GM21528 (cell line): ENCODE measurements around the gene GMPR.
A peak's percentile ranks its signal among the peaks of the same experiment; 100 is the strongest.

Source experiments
- ATAC-seq: cut with Tn5 transposase; IDR thresholded peaks from one replicate; pipeline ENCODE4 v1.9.1; 2021; ENCODE audit warnings: mild to moderate bottlenecking, moderate library complexity; ENCODE audit not compliant: unreplicated experiment, low FRiP score

GMPR gene

DNA sequence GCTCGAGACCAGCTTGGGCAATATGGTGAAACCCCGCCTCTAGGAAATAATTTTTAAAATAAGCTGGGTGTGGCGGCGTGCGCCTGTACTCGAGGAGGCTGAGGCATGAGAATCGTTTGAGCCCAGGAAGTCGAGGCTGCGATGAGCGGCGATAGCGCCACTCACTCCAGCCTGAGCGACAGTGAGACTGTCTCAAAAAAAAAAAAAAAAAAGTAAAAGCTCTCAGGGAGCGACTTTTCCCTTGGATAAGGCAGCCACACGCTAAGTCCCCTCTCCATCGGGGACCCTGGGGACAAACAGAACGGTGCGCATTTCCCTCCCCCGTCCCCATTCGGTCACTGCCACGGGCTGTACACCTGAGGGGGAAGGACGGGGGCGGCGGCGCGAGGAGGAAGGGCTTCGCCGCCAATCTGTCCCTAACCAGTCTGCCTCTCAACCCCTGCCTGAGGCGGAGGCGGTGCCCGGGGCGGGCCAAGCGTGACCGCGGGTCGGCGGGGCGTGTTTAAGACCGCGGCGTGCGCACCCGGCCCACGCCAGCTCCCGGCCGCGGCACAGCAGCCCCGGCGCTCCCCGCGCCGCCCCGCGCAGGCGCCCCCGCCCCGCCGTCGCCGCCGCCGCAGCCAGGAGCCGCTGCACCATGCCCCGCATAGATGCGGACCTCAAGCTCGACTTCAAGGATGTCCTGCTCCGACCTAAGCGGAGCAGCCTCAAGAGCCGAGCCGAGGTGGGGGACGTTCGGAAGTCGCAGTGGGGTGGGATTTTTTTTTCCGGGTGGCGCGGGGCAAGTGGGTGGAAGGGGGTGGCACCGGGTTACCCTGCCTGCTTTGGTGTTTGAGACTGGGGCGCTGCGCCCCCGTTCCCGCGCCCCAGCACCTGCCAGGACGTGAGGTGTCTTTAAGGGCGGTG lies at the start of gene GMPR:
TSS of gene GMPR (plus strand) at position 531 of the 906 bp plus-strand sequence. CDS start at position 638, 107 bp downstream.
- ATAC-seq: peak; percentile 63

DNA sequence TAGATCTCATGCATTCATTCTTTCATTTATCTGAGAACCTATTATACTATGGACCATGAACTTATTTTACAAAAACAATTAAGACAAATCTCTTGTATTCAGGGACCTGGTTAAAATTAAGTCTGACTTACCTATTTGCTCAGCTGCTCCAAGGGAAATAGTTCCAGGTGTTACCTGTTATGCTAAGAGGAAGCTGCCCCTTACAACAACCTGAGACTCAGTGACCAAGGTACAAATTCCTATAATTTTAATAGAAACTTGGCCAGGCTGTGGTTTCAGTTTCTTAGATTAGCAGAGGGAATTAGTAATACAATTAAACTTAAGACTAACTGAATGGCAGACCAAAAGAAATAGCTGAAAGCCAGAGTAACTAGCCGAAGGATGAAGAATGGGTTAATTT lies 48.2 kb upstream of the GMPR start:
- no peak for ATAC-seq

DNA sequence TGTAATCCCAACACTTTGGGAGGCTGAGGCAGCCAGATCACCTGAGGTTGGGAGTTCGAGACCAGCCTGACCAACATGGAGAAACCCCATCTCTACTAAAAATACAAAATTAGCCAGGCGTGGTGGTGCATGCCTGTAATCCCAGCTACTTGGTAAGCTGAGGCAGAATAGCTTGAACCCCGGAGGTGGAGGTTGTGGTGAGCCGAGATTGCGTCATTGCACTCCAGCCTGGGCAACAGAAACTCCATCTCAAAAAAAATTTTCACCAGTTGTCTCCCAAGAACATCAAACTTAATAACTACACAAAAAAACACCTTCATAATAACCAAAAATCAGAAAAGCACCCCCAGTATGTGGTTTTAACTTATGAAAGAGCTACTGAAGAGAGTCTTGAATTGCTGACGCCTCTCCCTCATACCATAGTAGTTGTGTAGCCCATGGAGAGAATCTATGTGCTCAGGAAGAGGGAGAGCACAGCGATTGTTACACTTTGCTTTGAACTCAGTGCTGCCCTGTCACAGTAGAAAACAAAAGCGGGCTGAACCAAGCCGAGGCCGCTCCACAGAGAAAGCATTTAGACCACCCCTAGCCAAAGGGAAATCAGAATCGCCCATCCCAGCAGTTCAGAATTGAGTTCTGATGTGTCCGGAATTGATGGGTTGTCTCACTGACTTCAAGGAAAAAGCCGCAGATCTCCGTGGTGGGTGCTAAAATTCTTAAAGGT lies 42.0 kb upstream of the GMPR start:
- no peak for ATAC-seq

DNA sequence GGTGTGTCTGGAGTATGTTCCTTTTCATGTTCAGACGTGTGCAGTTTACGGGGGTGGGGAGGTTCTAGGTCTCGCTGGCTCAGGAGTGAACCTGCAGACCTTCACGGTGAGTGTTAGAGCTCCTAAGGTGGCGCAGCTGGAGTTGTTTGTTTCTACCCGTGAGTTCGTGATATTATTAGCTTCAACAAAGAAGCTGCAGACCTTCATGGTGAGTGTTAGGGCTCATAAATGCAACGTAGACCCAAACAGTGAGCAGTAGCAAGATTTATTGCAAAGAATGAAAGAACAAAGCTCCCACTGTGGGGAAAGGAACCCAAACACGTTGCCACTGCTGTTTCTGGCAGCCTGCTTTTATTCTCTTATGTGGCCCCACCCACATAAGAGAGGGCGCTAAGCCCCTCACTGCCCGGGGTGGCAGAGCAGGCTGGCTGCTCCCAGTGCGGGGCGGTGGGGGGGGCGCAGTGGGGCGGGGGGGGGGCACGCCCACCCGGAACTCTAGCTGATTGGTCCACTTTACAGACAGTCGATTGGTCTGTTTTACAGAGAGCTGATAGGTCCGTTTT lies 41.3 kb upstream of the GMPR start:
- ATAC-seq: no peak

GRCh38 chr6:16198061-16198705 lies 40.2 kb upstream of the GMPR start:
- no peak for ATAC-seq

DNA sequence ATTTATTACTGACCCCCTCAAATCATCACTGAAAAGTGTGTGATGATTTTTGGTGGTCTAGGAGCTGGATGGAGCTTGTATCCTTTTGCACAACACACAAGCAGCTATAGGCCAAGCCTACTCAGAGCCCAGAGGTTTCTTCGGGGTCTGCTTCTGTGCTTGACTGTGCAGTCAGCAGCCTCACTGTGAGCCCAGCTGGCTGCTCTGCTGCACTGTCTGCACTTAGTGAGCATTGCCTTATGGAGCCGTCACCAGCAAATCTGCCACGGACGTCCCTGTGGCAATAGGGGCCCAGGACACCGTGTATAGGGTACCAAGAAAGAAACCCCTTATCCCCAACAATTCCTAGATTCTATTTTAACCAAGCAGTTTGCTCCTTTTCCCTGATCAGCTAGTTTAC lies 38.6 kb upstream of the GMPR start:
- no peak for ATAC-seq

GRCh38 chr6:16200321-16200883 lies 38.0 kb upstream of the GMPR start:
- no peak for ATAC-seq

DNA sequence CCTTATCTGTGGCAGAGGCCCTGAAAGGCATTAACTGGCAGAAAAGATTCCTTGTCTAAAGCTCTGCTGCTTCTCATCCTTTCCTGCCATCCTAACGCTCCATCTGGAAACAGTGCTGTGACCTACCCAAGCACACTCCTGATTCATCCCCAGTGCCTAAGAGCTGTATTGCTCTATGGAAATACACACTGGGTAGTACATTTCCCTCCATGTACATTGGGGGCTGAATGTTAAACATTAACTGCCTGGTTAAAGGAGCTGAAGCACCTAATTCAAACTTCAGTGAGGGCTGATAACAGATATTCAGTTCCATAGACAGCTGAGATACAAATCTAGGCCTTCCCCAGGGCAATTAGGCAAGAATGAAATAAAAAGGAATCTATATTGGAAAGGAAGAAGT lies 36.7 kb upstream of the GMPR start:
- no peak for ATAC-seq

GRCh38 chr6:16204653-16205376 lies 33.6 kb upstream of the GMPR start:
- ATAC-seq: peak; percentile 5

DNA sequence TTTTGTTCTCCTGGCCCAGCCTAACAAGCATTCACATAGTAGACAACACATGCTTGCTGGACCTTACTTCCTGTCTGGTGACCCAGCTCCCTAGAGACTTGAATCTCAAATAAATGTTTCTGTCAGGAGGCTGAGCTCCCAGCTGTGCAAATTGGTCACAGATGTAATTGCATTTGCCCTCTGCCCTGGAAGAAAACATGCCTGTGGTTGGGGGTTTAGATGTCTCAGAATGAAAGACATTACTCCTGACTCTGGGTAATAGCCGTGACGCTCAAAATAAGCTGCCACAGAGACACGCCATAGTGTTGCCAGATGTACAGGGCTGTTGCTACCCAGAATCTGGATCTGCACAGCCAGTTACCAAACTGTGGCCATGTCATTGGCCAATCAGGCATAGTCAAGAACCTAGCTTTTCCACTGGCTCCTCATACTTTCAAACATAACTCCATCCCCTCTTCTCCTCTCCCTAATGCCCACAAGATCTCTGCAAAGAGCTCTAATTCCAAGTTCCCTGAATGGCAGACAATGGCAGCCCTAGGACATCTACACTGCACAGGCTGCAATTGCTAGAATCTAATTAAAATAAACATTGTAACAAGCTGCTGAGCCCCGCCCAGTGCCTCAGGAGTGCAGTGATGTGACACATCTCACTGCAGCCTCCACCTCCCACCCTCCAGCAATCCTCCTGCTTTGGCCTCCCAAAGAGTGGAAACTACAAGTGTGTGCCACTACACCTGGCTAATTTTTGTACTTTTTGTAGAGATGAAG lies 32.8 kb upstream of the GMPR start:
- peak; percentile 89 for ATAC-seq

DNA sequence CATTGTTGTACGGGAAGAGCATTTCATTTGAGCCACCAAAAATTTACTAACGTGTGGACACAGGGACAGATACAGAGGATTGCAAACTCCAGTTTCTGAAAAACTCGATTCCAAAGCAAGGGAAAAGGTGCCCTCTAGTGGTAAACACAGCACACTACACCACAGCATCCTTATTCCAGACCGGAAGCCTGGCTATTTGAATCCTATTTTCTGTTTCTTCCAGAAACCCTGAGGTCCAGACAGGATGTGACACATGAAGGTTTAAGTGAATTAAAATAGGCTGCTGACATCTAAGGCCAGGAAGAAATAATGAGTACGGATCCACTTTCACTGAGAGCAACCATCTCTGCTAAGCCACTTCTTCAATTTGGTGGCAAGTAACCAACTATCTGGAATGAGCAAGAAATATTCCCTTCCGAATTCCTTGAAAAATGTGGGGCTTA lies 31.8 kb upstream of the GMPR start:
- ATAC-seq: no peak

GRCh38 chr6:16208989-16209388 lies 29.4 kb upstream of the GMPR start:
- ATAC-seq: no peak

DNA sequence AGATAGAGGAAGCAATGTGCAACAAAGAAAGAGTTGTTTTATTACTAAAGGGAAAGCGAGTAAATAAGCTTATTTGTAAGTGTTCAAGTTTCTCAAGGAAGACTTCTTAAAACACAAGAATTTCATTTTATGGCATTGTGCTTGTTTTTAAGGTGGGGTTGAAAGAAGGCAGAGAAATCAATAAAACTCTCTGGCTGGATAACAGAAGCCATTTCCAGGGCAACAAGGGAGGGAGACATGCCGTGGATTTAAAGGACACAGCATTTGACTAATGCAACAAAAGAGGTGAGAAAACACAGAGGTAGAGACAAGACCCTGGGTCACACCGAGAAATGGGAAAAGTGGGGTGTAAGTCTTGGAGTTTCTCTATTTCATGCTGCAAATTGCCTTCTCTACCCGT lies 28.8 kb upstream of the GMPR start:
- ATAC-seq: no peak

DNA sequence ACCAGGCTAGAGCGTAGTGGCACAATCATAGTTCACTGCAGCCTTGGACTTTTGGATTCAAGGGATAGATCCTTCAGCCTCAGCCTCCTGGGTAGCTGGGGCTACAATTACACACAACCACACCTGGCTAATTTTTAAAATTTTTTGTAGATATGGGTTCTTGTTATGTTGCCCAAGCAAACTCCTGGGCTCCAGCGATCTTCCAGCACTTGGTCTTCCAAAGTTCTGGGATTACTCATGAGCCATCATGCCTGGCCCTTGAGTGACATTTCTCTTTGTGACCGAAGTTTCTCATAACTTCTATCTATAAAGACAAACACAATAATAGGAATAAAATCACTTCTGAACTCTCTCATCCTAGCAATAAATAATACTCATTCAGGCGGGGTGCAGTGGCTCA lies 26.1 kb upstream of the GMPR start:
- no peak for ATAC-seq

DNA sequence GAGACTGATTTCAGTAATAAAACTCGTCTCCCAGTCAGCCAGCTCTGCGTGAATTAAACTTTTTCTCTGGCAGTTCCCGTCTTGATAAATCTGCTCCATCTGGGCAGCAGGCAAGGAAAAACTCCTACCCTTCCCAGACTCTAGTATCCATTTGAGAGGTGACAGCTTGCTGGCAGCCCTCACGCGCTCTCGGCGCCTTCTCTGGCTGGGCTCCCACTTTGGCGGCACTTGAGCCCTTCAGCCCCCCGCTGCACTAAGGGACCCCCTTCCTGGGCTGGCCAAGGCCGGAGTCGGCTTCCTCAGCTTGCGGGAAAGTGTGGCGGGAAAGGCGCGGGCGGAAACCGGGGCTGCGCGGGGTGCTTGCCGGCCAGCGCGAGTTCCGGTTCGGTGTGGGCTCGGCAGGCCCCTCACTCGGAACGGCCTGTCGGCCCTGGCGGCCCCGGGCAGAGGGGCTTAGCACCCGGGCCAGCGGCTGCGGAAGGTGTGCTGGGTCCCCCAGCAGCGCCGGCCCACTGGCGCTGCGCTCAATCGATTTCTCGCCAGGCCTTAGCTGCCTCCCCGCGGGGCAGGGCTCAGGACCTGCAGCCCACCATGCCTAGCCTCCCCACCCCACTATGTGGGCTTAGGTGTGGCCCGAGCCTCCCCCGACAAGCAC lies 21.8 kb upstream of the GMPR start:
- ATAC-seq: no peak

DNA sequence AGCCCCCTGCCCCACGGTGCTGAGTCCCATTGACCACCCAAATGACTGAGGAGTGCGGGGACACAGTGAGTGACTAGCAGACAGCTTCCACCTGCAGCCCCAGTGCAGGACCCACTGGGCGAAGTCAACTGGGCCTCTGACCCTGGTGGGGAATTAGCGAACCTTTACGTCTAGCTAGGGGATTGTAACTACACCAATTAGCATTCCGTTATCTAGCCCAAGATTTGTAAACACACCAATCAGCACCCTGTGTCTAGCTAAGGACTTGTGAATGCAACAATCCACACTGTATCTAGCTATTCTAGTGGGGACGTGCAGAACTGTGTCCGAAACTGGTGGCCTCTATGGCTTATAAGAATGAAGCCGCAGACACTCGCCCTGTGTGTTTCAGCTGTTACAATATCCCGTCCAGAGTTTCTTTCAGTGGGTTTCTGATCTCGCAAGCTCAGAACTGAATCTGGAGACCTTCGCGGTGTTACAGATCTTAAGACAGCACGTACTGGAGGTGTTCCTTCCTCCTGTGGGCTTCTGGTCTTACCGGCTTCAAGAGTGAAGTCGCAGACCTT lies 21.1 kb upstream of the GMPR start:
- no peak for ATAC-seq

DNA sequence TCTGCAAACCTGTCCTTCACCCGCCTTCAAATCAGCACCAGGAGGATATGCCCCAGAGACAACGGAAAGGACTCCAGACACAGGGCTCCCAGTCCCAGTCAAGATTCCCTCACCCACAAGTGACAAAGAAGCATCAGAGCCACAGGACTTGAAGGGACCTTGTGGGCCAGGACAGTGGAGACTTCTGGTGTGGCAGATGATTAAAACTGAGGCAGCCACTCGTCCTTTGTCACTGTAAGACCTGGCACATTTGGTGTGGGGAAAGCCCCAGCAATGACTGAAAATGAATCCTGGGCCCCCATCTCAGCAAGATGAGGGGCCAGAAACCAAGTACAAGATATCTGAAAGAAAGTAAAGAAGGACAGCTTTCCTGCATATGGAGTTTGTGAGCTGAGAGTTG lies 15.6 kb upstream of the GMPR start:
- no peak for ATAC-seq

DNA sequence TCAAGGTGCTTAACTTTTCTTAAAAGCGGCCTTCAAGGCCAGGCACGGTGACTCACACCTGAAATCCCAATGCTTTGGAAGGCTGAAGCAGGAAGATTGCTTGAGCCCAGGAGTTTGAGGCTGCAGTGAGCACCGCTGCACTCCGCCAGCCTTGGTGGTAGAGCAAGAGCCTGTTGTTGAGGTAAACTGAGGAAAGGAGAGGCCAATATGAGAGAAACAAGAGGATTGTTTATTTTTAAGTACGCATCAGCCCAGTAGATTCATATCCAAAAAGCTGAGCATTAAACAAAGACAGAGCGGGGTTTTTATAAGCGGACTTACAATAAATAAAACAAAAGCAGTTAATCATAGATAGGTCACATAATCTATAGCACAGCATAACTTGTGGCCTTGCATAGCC lies 15.0 kb upstream of the GMPR start:
- no peak for ATAC-seq
